HEK293 (cell line): ENCODE measurements around the gene CTIF.

ENCODE experiments used
- CTCF ChIP-seq: fragments of 450-650 bp; formaldehyde crosslinking; IDR thresholded peaks from 2 replicates; pipeline ENCODE4 v1.5.1; 2016; ENCODE audit warnings: missing biosample characterization, missing genetic modification characterization
- INSM2 ChIP-seq: fragments of 450-650 bp; formaldehyde crosslinking; IDR thresholded peaks from 2 replicates; pipeline ENCODE4 v1.5.1; 2016; ENCODE audit warnings: missing biosample characterization, missing genetic modification characterization
- KLF1 ChIP-seq: fragments of 450-650 bp; formaldehyde crosslinking; IDR thresholded peaks from 2 replicates; pipeline ENCODE4 v1.5.1; 2016; ENCODE audit warnings: missing biosample characterization, missing genetic modification characterization
- KLF10 ChIP-seq: fragments of 450-650 bp; IDR thresholded peaks from 2 replicates; pipeline ENCODE4 v1.5.1; 2018; ENCODE audit warnings: missing biosample characterization, mild to moderate bottlenecking, missing genetic modification characterization
- YY1 ChIP-seq: fragments of 450-650 bp; formaldehyde crosslinking; IDR thresholded peaks from 2 replicates; pipeline ENCODE4 v1.5.1; 2018; ENCODE audit warnings: missing biosample characterization, missing genetic modification characterization
- ZBTB10 ChIP-seq: fragments of 450-650 bp; formaldehyde crosslinking; IDR thresholded peaks from 2 replicates; pipeline ENCODE4 v1.5.1; 2016; ENCODE audit warnings: missing biosample characterization, missing genetic modification characterization
- ZBTB44 ChIP-seq: fragments of 450-650 bp; IDR thresholded peaks from 2 replicates; pipeline ENCODE4 v1.5.1; 2018; ENCODE audit warnings: missing biosample characterization, mild to moderate bottlenecking, missing genetic modification characterization
- ZFHX2 ChIP-seq: fragments of 450-650 bp; formaldehyde crosslinking; conservative IDR thresholded peaks from 2 replicates; pipeline ENCODE4 v1.5.1; 2016; ENCODE audit warnings: missing biosample characterization, missing genetic modification characterization
- ZNF138 ChIP-seq: fragments of 450-650 bp; formaldehyde crosslinking; IDR thresholded peaks from 2 replicates; pipeline ENCODE4 v1.5.1; 2016; ENCODE audit warnings: missing biosample characterization, missing genetic modification characterization, borderline replicate concordance
- ZNF18 ChIP-seq: fragments of 450-650 bp; formaldehyde crosslinking; IDR thresholded peaks from 2 replicates; pipeline ENCODE4 v1.5.1; 2016; ENCODE audit warnings: missing biosample characterization, missing genetic modification characterization
- ZNF24 ChIP-seq: fragments of 450-650 bp; formaldehyde crosslinking; IDR thresholded peaks from 2 replicates; pipeline ENCODE4 v1.5.1; 2016; ENCODE audit warnings: missing biosample characterization, missing genetic modification characterization
- ZNF645 ChIP-seq: fragments of 450-650 bp; formaldehyde crosslinking; IDR thresholded peaks from 2 replicates; pipeline ENCODE4; 2016; ENCODE audit warnings: missing biosample characterization, missing genetic modification characterization

- TF ChIP-seq CTCF (tag by site-specific recombination): no peak
- TF ChIP-seq YY1 (tag by site-specific recombination): no peak
- no peak for TF ChIP-seq ZFHX2
- TF ChIP-seq ZNF24 (tag by site-specific recombination): no peak
- TF ChIP-seq ZBTB44: no peak
- no peak for TF ChIP-seq INSM2 (tag by site-specific recombination)
- TF ChIP-seq KLF10 (tag by site-specific recombination): no peak
- no peak for TF ChIP-seq KLF1 (tag by site-specific recombination)
- no peak for TF ChIP-seq ZNF18
- no peak for TF ChIP-seq ZNF138 (tag by site-specific recombination)
- TF ChIP-seq ZNF645 (tag by site-specific recombination): no peak
- TF ChIP-seq ZBTB10 (tag by site-specific recombination): no peak
Observed at GRCh38 chr18:48863432-48864065, 324.7 kb downstream of the CTIF start.
